GM23248 (cell line): Measurements from ENCODE around the gene CYFIP1. TPM values are rescaled to one million over a fixed set of nuclear protein-coding genes. Genes with fewer than 3 reads are reported as not detected.

Source experiments
- DNase-seq: peaks from one replicate; pipeline ENCODE4 v3.0.0-alpha.2; 2015
- H2AFZ ChIP-seq: fragments of 200-600 bp; sonication (generic); 2 replicates; pipeline ENCODE4 v1.6.1; 2016; ENCODE audit warnings: antibody characterized with exemption
- H3F3A ChIP-seq: fragments of 200-600 bp; sonication (generic); 2 replicates; pipeline ENCODE4 v1.6.1; 2016; ENCODE audit warnings: mild to moderate bottlenecking, antibody characterized with exemption, mixed run types; ENCODE audit not compliant: insufficient read depth
- H3K27ac ChIP-seq: fragments of 200-600 bp; sonication (generic); 2 replicates; pipeline ENCODE4 v1.5.1; 2016; ENCODE audit warnings: mild to moderate bottlenecking
- H3K27me3 ChIP-seq: fragments of 200-600 bp; sonication (generic); replicated peaks from 2 replicates; pipeline ENCODE4 v1.6.1; 2016; ENCODE audit warnings: mild to moderate bottlenecking; ENCODE audit not compliant: insufficient read depth
- H3K36me3 ChIP-seq: fragments of 200-600 bp; sonication (generic); 2 replicates; pipeline ENCODE4 v1.6.1; 2016; ENCODE audit warnings: low read depth, mild to moderate bottlenecking
- H3K4me1 ChIP-seq: fragments of 200-600 bp; sonication (generic); 2 replicates; pipeline ENCODE4 v1.6.1; 2016; ENCODE audit warnings: mild to moderate bottlenecking; ENCODE audit not compliant: insufficient read depth
- H3K4me2 ChIP-seq: fragments of 200-600 bp; sonication (generic); one replicate; pipeline ENCODE4 v1.6.1; 2016; ENCODE audit warnings: mild to moderate bottlenecking; ENCODE audit not compliant: unreplicated experiment
- H3K4me3 ChIP-seq: fragments of 200-600 bp; sonication (generic); 2 replicates; pipeline ENCODE4 v1.5.1; 2016; ENCODE audit warnings: mild to moderate bottlenecking
- H3K79me2 ChIP-seq: fragments of 200-600 bp; sonication (generic); 2 replicates; pipeline ENCODE4 v1.6.1; 2016; ENCODE audit warnings: mild to moderate bottlenecking; ENCODE audit not compliant: insufficient read depth
- H3K9ac ChIP-seq: fragments of 200-600 bp; sonication (generic); 2 replicates; pipeline ENCODE4 v1.6.1; 2016; ENCODE audit warnings: mild to moderate bottlenecking
- H3K9me2 ChIP-seq: fragments of 200-600 bp; sonication (generic); 2 replicates; pipeline ENCODE4 v1.6.1; 2016; ENCODE audit warnings: mixed run types, mild to moderate bottlenecking, moderate library complexity; ENCODE audit not compliant: insufficient read depth
- H3K9me3 ChIP-seq: fragments of 200-600 bp; sonication (generic); one replicate; pipeline ENCODE4 v1.6.1; 2017; ENCODE audit warnings: low read depth
- H4K20me1 ChIP-seq: fragments of 200-600 bp; sonication (generic); 2 replicates; pipeline ENCODE4 v1.6.0; 2016; ENCODE audit not compliant: insufficient read depth
- EZH2 ChIP-seq: fragments of 200-600 bp; sonication (generic); IDR thresholded peaks from 2 replicates; pipeline ENCODE4 v1.6.1; 2018; ENCODE audit warnings: antibody characterized with exemption, mild to moderate bottlenecking; ENCODE audit not compliant: insufficient read depth, poor library complexity, severe bottlenecking
- EZH2phosphoT487 ChIP-seq: fragments of 200-600 bp; sonication (generic); IDR thresholded peaks from 2 replicates; pipeline ENCODE4 v1.6.1; 2018; ENCODE audit warnings: antibody characterized with exemption, moderate library complexity, mild to moderate bottlenecking, low read depth; ENCODE audit not compliant: insufficient read depth
- WGBS, 2 experiments: methylation state at CpG; one replicate each; pipeline ENCODE4 v1.1.6; 2015 to 2017; ENCODE audit warnings: low lambda C conversion rate in 2 of 2, low coverage in 1 of 2; ENCODE audit errors: missing lambda C conversion rate in 2 of 2; 5-methylcytosine and 5-hydroxymethylcytosine counted together
- in situ Hi-C: fragments of 300-500 bp; cut with MboI; formaldehyde crosslinking; loops from 2 replicates; pipeline ENCODE4 v1.15.0; 2020
- polyA plus RNA-seq: library from polyadenylated mRNA; unstranded; fragments of >200 nt; fragmentation: Nextera tagmentation; extraction: Ambion mirVana; gene quantifications from 2 replicates; pipeline ENCODE4 v1.2.1, GENCODE V29; 2016
- total RNA-seq: library from RNA; depleted of rRNA; stranded (reverse); fragments of >200 nt; shearing (Covaris generic); gene quantifications from 2 replicates; pipeline ENCODE4 v1.2.3, GENCODE V29; 2014; rRNA removed

The CYFIP1 gene
- total RNA-seq: 122 and 129 TPM in 2 replicates
- polyA plus RNA-seq: 80.5 and 83.3 TPM in 2 replicates

DNA sequence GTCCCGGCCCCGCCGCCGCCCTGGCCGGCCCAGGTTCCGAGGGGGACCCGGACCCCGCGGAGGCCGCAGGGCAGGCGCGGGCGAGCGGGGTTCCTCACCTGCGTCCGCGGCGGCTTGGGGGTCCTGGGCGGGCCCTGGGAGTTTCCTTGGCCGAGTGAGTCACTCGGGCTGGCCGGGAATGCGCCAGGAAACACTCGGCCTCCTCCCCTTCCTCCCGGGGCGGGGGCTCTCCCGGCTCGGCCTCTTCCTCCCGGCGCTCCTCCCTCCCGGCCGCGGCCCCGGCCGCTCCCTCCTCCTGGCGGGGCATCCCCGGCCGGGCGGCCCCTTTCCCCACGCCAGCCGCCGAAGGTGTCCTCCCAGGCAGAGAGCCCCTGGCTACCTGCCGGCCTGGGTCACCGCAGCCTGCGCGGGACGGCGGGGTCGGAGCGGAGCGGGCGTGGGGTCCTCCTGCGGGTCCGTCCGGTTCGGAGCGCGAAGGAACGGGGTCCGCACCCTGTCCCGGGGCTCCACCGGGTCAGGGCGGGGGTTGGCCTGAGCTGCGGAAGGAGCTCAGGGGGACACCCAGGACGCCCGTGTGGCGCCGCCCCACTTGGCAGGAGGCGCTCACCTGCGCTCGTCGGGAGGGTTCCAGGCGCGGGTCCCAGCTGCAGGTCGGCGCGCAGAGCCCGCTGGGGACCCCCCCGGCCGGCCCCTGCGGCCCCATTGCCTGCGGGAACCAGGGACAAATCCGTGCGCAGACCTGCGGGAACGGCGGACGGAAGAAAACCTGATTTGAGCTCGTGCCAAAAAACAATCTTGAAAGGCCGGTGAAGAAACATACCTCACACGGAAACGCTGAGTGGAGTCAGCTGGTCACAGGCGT is at the start of gene CYFIP1:
Gene CYFIP1, minus strand, starts transcription at position 180 of the 862 bp plus-strand sequence. CDS start 33,083 bp downstream, outside the sequence.
- WGBS, 2 experiments: 1 to 2% methylated on average over 54 to 74 of the region's 93 CpGs
- peak within 1 kb of the TSS; percentile 89 for H3K4me2 ChIP-seq
- H3K27ac ChIP-seq: peak within 1 kb of the TSS; percentile 63
- H3K4me3 ChIP-seq: peak within 1 kb of the TSS; percentile 82
- H3K79me2 ChIP-seq: peaks cover 43% of the 10 kb centered on the region
- H2AFZ ChIP-seq: peak within 1 kb of the TSS; percentile 90
- peak within 1 kb of the TSS; percentile 85 for H3K9ac ChIP-seq
- DNase-seq: peak; percentile 92
- H3K36me3 ChIP-seq: no peaks in the 10 kb centered on the region
- H4K20me1 ChIP-seq: peaks cover 10% of the 10 kb centered on the region; the same call in 1 of the 2 replicates
- TF ChIP-seq EZH2 (no peak), EZH2phosphoT487 (no peak)
- peaks cover 7% of the 10 kb centered on the region for H3K4me1 ChIP-seq
- H3K27me3 ChIP-seq: no peaks in the 10 kb centered on the region
- H3K9me3 ChIP-seq: no peaks in the 10 kb centered on the region
- H3F3A ChIP-seq: no peaks in the 10 kb centered on the region
- in situ Hi-C loops: no loop called here
- H3K9me2 ChIP-seq: no peaks in the 10 kb centered on the region

DNA sequence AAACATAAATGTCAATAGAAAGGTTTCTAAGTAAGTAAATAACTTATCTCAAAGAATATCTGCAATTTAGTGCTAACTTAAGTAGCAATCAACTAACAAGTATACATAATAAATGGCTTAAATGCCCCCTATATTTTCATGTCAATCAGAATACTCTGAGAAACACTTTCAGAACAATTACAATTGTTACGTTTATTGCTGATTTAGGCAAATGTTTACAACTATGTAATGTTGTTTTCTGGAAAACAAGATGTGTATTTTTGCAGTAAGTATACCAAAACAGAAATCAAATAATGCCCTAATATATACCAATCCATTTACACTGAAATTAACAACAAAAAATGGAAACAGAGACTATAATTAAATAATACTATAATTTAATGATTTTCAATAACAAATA is 46.0 kb upstream of the CYFIP1 start:
- no peaks in the 10 kb centered on the region for H3K4me1 ChIP-seq
- H3K4me2 ChIP-seq: no peak overlapping the region
- H3K36me3 ChIP-seq: peaks cover 73% of the 10 kb centered on the region
- H4K20me1 ChIP-seq: no peaks in the 10 kb centered on the region
- H3K9ac ChIP-seq: no peak overlapping the region
- no peak for DNase-seq
- no peaks in the 10 kb centered on the region for H3K9me2 ChIP-seq
- 53 to 68% methylated on average over 1 of the region's 1 CpG for WGBS, 2 experiments
- H3K79me2 ChIP-seq: no peaks in the 10 kb centered on the region
- H3K27me3 ChIP-seq: no peaks in the 10 kb centered on the region
- no peak overlapping the region for H3K4me3 ChIP-seq
- H3K27ac ChIP-seq: no peak overlapping the region
- no peak overlapping the region for H2AFZ ChIP-seq
- in situ Hi-C loops: no loop called here
- no peaks in the 10 kb centered on the region for H3K9me3 ChIP-seq
- no peaks in the 10 kb centered on the region for H3F3A ChIP-seq
- no peak for TF ChIP-seq EZH2
- no peak for TF ChIP-seq EZH2phosphoT487

DNA sequence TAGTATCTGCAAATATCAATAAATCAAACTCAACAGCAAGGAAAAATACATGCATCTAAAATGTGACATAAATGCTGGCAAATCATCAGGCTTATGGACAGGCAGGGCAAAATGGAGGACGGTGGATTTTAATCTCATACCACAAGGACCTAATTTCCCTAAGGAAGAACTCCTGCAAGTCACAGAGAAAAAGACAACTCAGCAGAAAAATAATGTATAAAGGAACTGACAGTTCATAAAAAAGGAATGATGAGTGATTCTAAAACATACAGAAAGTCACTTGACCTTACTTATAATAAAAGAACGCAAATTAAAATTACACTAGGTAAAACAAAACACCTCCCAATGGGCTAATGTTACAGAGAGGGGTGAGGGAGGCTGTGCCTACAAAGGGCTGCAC is 42.0 kb upstream of the CYFIP1 start:
- DNase-seq: no peak
- H3K4me2 ChIP-seq: no peak overlapping the region
- no peaks in the 10 kb centered on the region for H3K27me3 ChIP-seq
- WGBS, 2 experiments: 99 to 100% methylated on average over 2 of the region's 2 CpGs
- TF ChIP-seq EZH2 (no peak), EZH2phosphoT487 (no peak)
- H3K9me3 ChIP-seq: no peaks in the 10 kb centered on the region
- peaks cover 69% of the 10 kb centered on the region for H3K36me3 ChIP-seq
- no peak overlapping the region for H3K9ac ChIP-seq
- in situ Hi-C loops: no loop called here
- H3K4me1 ChIP-seq: no peaks in the 10 kb centered on the region
- H3K27ac ChIP-seq: no peak overlapping the region
- H2AFZ ChIP-seq: no peak overlapping the region
- no peaks in the 10 kb centered on the region for H3F3A ChIP-seq
- no peak overlapping the region for H3K4me3 ChIP-seq
- no peaks in the 10 kb centered on the region for H3K79me2 ChIP-seq
- no peaks in the 10 kb centered on the region for H3K9me2 ChIP-seq
- no peaks in the 10 kb centered on the region for H4K20me1 ChIP-seq

DNA sequence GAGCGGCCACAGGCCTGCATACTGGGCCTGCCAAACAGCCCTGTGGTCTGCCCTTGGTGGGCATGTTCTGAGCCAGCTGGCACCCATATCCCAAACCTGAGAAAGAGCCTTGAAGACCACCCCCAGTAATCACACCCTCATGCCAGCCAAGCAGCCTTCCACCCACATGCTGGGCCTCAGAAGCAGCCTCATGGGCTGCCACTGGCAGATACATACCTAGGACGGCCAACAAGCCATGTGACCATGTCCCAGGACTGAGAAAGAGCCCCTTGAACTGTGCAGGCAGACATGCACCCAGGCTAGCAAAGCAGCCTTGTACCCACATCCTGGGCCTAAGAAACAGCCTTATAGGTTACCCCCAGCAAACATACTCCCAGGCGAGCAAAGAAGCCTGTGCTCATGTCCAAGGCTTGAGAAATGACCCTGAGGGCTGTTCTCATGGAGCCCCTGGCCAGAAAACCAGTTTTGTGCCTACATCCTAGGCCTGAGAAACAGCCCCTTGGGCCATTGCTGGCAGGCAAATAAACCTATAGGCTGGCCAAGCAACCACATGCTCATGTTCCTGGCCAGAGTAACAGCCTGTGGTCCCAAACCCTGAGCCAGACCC is 34.3 kb upstream of the CYFIP1 start:
- no peak for TF ChIP-seq EZH2
- TF ChIP-seq EZH2phosphoT487: no peak
- no peak for DNase-seq
- no peaks in the 10 kb centered on the region for H3K79me2 ChIP-seq
- H3K4me1 ChIP-seq: no peaks in the 10 kb centered on the region
- H3K9ac ChIP-seq: no peak overlapping the region
- 92 to 95% methylated on average over 3 of the region's 3 CpGs for WGBS, 2 experiments
- no peaks in the 10 kb centered on the region for H3K9me3 ChIP-seq
- no peaks in the 10 kb centered on the region for H4K20me1 ChIP-seq
- H3K9me2 ChIP-seq: no peaks in the 10 kb centered on the region
- no peak overlapping the region for H2AFZ ChIP-seq
- H3K27ac ChIP-seq: no peak overlapping the region
- H3K4me3 ChIP-seq: no peak overlapping the region
- in situ Hi-C loops: loop anchor here (10.0 kb wide), 1 partner anchor 60 kb away; no protein-coding TSS in a partner anchor
- H3K4me2 ChIP-seq: no peak overlapping the region
- no peaks in the 10 kb centered on the region for H3F3A ChIP-seq
- no peaks in the 10 kb centered on the region for H3K27me3 ChIP-seq
- peaks cover 37% of the 10 kb centered on the region for H3K36me3 ChIP-seq
